Right ventricle myocardium inferior (tissue), 1 donor: ENCODE data around the gene LRRTM1. TPM values are rescaled to one million over a fixed set of nuclear protein-coding genes. Genes with fewer than 3 reads are reported as not detected.

ENCODE experiments used
- ATAC-seq: fragments of 200-7000 bp; cut with Tn5 transposase; one replicate; pipeline ENCODE4 v1.9.1; 2020; ENCODE audit warnings: mild to moderate bottlenecking, moderate library complexity
- DNase-seq: peaks from one replicate; pipeline ENCODE4 v3.0.0; 2021; ENCODE audit errors: missing footprints
- intact Hi-C: fragments of 100-400 bp; cut with DNase I; formaldehyde crosslinking; loops from one replicate; pipeline ENCODE4 v1.11.0; 2022
- total RNA-seq: library from RNA; stranded (reverse); fragmentation: NEBNext Ultra II Directional; extraction: Animal tissue kit (Norgen Biotek cat#: 25700); gene quantifications from one replicate; pipeline ENCODE4 v1.2.1, GENCODE V29; 2021
- donor health status: DM: no; HTN: yes; CAD: no; lungs with severe emphysema.

The LRRTM1 gene
- total RNA-seq, 1 donor from 2014 or later, result 0.68 TPM

GRCh38 chr2:80311304-80311703 lies 6.8 kb upstream of the LRRTM1 start:
- intact Hi-C loops, result loop anchor here (10.0 kb wide), 1 partner anchor 237 kb away; no protein-coding TSS in a partner anchor
- ATAC-seq (no peak), DNase-seq (no peak)

- intact Hi-C loops, result no loop called here
- DNase-seq (no peak), ATAC-seq (no peak)
Measured at GRCh38 chr2:80303006-80303908, 1.3 kb downstream of the LRRTM1 start.

GRCh38 chr2:80302314-80303005 lies 2.1 kb downstream of the LRRTM1 start:
- intact Hi-C loops, result no loop called here
- no peak for ATAC-seq
- DNase-seq, result no peak

GRCh38 chr2:80302001-80302313 lies 2.6 kb downstream of the LRRTM1 start:
- intact Hi-C loops, result no loop called here
- ATAC-seq (no peak), DNase-seq (no peak)

GRCh38 chr2:80300954-80301353 lies 3.6 kb downstream of the LRRTM1 start:
- DNase-seq (no peak), ATAC-seq (no peak)
- intact Hi-C loops, result no loop called here

GRCh38 chr2:80300346-80300745 lies 4.2 kb downstream of the LRRTM1 start:
- no peak for ATAC-seq
- DNase-seq, result no peak
- intact Hi-C loops, result no loop called here

- ATAC-seq (no peak), DNase-seq (no peak)
- intact Hi-C loops, result no loop called here
Measured at GRCh38 chr2:80299661-80300060, 4.9 kb downstream of the LRRTM1 start.

GRCh38 chr2:80298954-80299353 lies 5.6 kb downstream of the LRRTM1 start:
- intact Hi-C loops, result no loop called here
- DNase-seq (no peak), ATAC-seq (no peak)

- no peak for ATAC-seq
- no peak for DNase-seq
- intact Hi-C loops, result no loop called here
Measured at GRCh38 chr2:80293039-80293438, 11.5 kb downstream of the LRRTM1 start.

GRCh38 chr2:80292474-80292873 lies 12.1 kb downstream of the LRRTM1 start:
- ATAC-seq, result no peak
- DNase-seq, result no peak
- intact Hi-C loops, result no loop called here

- intact Hi-C loops, result no loop called here
- ATAC-seq (no peak), DNase-seq (no peak)
Measured at GRCh38 chr2:80291656-80292055, 12.9 kb downstream of the LRRTM1 start.

GRCh38 chr2:80288576-80288975 lies 16.0 kb downstream of the LRRTM1 start:
- intact Hi-C loops, result no loop called here
- DNase-seq (no peak), ATAC-seq (no peak)

GRCh38 chr2:80281049-80281448 lies 23.5 kb downstream of the LRRTM1 start:
- no peak for ATAC-seq
- DNase-seq, result no peak
- intact Hi-C loops, result no loop called here

GRCh38 chr2:80280598-80280997 lies 24.0 kb downstream of the LRRTM1 start:
- DNase-seq, result no peak
- no peak for ATAC-seq
- intact Hi-C loops, result no loop called here

GRCh38 chr2:80269806-80270205 lies 34.7 kb downstream of the LRRTM1 start:
- DNase-seq, result no peak
- no peak for ATAC-seq
- intact Hi-C loops, result no loop called here

GRCh38 chr2:80266231-80266630 lies 38.3 kb downstream of the LRRTM1 start:
- intact Hi-C loops, result no loop called here
- peak; percentile 31 for DNase-seq
- ATAC-seq, result no peak

- no peak for ATAC-seq
- intact Hi-C loops, result no loop called here
- DNase-seq, result no peak
Measured at GRCh38 chr2:80259292-80259691, 45.3 kb downstream of the LRRTM1 start.

GRCh38 chr2:80258793-80259192 lies 45.8 kb downstream of the LRRTM1 start:
- no peak for DNase-seq
- ATAC-seq, result no peak
- intact Hi-C loops, result no loop called here

- intact Hi-C loops, result no loop called here
- ATAC-seq, result no peak
- DNase-seq, result no peak
Measured at GRCh38 chr2:80258341-80258740, 46.2 kb downstream of the LRRTM1 start.

- ATAC-seq, result no peak
- intact Hi-C loops, result no loop called here
- DNase-seq, result no peak
Measured at GRCh38 chr2:80257450-80257849, 47.1 kb downstream of the LRRTM1 start.
